ENCODE results near the gene B4GALT1. TPM values are rescaled to one million over a fixed set of nuclear protein-coding genes. Genes with fewer than 3 reads are reported as not detected.

The B4GALT1 gene
- total RNA-seq, 2 experiments from 2014 or later = 38.8 to 42.4 TPM

DNA sequence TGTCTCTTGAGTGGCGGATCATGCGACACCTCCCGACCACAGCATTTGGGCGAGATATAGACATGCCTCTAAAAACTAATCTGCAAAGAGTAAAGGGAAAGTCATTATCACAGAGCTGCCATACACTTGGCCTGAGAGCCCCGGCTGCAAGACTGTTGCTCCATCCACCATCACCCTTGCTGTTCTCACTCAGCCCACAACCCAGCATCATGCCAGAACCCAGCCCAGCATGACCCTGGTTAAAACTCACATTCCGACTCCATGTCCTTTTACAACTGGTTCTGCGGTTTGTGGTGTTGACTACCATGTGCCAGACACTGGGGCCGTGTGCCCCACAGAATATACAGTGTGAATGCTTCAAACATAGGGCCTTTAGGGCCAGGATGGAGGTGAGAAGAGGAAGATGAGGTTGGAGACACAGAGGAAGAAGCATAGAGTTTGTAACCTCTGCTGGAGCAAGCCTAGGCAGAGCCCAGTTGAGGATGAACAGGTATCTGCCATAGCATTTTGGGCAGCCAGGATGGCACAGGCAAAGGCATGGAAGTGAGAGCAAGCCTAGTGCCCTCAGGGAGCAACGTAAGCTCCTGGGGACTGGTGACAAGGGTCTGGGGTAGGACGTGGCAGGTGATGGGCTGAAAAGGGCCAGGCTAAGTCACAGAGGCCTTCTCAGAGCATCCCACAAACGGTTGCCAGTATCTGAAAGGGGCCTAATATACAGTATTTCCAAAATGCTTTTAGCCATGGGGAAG, 53.2 kb downstream of the B4GALT1 start:
- H3K9me3 Mint-ChIP-seq = no peaks in the 10 kb centered on the region
- ChIA-PET CTCF (no interaction called here), POLR2A (no interaction called here)
- H3K4me1 Mint-ChIP-seq = peaks cover 27% of the 10 kb centered on the region
- H3K36me3 Mint-ChIP-seq (ENCODE audit: low read depth) = peaks cover 30% of the 10 kb centered on the region
- H3K27me3 Mint-ChIP-seq = no peaks in the 10 kb centered on the region
- no peak overlapping the region for H3K4me3 Mint-ChIP-seq
- H3K27ac Mint-ChIP-seq = no peak overlapping the region
- no peak for DNase-seq

GRCh38 chr9:33112094-33112493, 55.0 kb downstream of the B4GALT1 start:
- no peaks in the 10 kb centered on the region for H3K27me3 Mint-ChIP-seq
- H3K4me1 Mint-ChIP-seq = peaks cover 14% of the 10 kb centered on the region
- H3K9me3 Mint-ChIP-seq = no peaks in the 10 kb centered on the region
- ChIA-PET POLR2A (no interaction called here), CTCF (interaction anchor here (1.1 kb wide), 1 partner anchor 12 kb away, joined by 3 read pairs; no protein-coding TSS in a partner anchor)
- H3K4me3 Mint-ChIP-seq = no peak overlapping the region
- no peak for DNase-seq
- peaks cover 24% of the 10 kb centered on the region for H3K36me3 Mint-ChIP-seq (ENCODE audit: low read depth)
- peak overlapping the region; percentile 37 for H3K27ac Mint-ChIP-seq

GRCh38 chr9:33111631-33112030, 55.5 kb downstream of the B4GALT1 start:
- no peak overlapping the region for H3K4me3 Mint-ChIP-seq
- CTCF ChIA-PET = interaction anchor here (1.1 kb wide), 1 partner anchor 13 kb away, joined by 3 read pairs; no protein-coding TSS in a partner anchor
- H3K4me1 Mint-ChIP-seq = peaks cover 9% of the 10 kb centered on the region
- no peaks in the 10 kb centered on the region for H3K9me3 Mint-ChIP-seq
- no peaks in the 10 kb centered on the region for H3K27me3 Mint-ChIP-seq
- H3K36me3 Mint-ChIP-seq (ENCODE audit: low read depth) = peaks cover 24% of the 10 kb centered on the region
- POLR2A ChIA-PET = no interaction called here
- H3K27ac Mint-ChIP-seq = peak overlapping the region; percentile 37
- no peak for DNase-seq

DNA sequence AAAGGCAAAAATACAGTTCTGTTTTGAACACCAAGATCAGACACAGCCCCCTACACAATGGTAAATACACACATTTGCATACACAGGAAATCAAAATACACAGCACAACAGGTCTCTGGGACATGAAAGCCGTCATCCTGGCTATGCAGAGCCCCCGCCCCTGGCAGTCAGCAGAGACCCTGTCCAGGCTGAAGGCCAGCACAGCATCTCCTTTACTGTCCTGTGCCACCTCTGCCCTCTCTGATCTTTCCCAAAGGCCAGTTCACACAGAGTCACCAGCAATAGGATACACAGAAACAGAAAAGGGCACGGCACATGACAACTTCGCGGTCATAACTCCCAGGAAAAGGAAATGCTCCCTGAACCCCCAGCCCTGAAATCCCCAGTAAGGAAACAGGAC, 56.5 kb downstream of the B4GALT1 start:
- no peak for DNase-seq
- H3K4me1 Mint-ChIP-seq = peaks cover 6% of the 10 kb centered on the region
- ChIA-PET POLR2A (no interaction called here), CTCF (no interaction called here)
- H3K36me3 Mint-ChIP-seq (ENCODE audit: low read depth) = peaks cover 22% of the 10 kb centered on the region
- no peaks in the 10 kb centered on the region for H3K9me3 Mint-ChIP-seq
- no peak overlapping the region for H3K27ac Mint-ChIP-seq
- no peak overlapping the region for H3K4me3 Mint-ChIP-seq
- no peaks in the 10 kb centered on the region for H3K27me3 Mint-ChIP-seq

GRCh38 chr9:33109850-33110595, 57.1 kb downstream of the B4GALT1 start:
- Mint-ChIP-seq H3K9me3 (no peaks in the 10 kb centered on the region), H3K4me1 (peaks cover 3% of the 10 kb centered on the region), H3K27me3 (no peaks in the 10 kb centered on the region), H3K27ac (no peak overlapping the region), H3K4me3 (no peak overlapping the region), H3K36me3 (ENCODE audit: low read depth) (peaks cover 21% of the 10 kb centered on the region)
- DNase-seq = no peak
- ChIA-PET POLR2A (no interaction called here), CTCF (interaction anchor here (0.7 to 0.8 kb wide), 2 partner anchors 13 to 135 kb away, joined by 3 read pairs; no protein-coding TSS in a partner anchor)

- DNase-seq = no peak
- no peaks in the 10 kb centered on the region for H3K9me3 Mint-ChIP-seq
- H3K27me3 Mint-ChIP-seq = no peaks in the 10 kb centered on the region
- H3K36me3 Mint-ChIP-seq (ENCODE audit: low read depth) = peaks cover 16% of the 10 kb centered on the region
- CTCF ChIA-PET = interaction anchor here (0.7 to 1.0 kb wide), 3 partner anchors 14 to 135 kb away, joined by 3 read pairs; no protein-coding TSS in a partner anchor
- POLR2A ChIA-PET = no interaction called here
- H3K4me3 Mint-ChIP-seq = no peak overlapping the region
- peaks cover 2% of the 10 kb centered on the region for H3K4me1 Mint-ChIP-seq
- H3K27ac Mint-ChIP-seq = no peak overlapping the region
Observed at GRCh38 chr9:33109097-33109496, 58.0 kb downstream of the B4GALT1 start.

DNA sequence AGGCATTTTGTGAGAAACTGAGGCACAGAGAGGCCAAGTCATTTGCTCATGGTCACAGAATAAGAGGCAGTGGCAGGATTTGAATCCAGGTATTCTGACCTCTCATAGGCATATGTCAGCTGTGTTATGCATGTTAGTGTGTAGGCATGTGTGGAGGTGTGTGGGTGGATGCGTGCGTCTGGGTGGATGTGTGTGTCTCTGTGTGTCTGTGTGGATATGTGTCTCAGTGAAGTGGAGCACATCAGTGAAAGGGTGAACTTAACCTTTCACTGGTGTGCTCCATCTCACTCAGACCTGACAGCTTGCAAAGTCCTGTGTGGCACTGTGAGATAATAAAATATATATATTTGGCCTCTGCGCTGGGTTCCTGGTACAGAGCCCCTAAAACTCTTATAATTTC, 58.7 kb downstream of the B4GALT1 start:
- DNase-seq = no peak
- no peaks in the 10 kb centered on the region for H3K4me1 Mint-ChIP-seq
- no peak overlapping the region for H3K27ac Mint-ChIP-seq
- H3K27me3 Mint-ChIP-seq = no peaks in the 10 kb centered on the region
- H3K9me3 Mint-ChIP-seq = no peaks in the 10 kb centered on the region
- POLR2A ChIA-PET = no interaction called here
- peaks cover 10% of the 10 kb centered on the region for H3K36me3 Mint-ChIP-seq (ENCODE audit: low read depth)
- CTCF ChIA-PET = interaction anchor here (1.0 kb wide), 1 partner anchor 25 kb away, joined by 3 read pairs; no protein-coding TSS in a partner anchor
- no peak overlapping the region for H3K4me3 Mint-ChIP-seq

- Mint-ChIP-seq H3K27me3 (no peaks in the 10 kb centered on the region), H3K4me3 (no peak overlapping the region), H3K9me3 (no peaks in the 10 kb centered on the region), H3K27ac (no peak overlapping the region), H3K4me1 (no peaks in the 10 kb centered on the region), H3K36me3 (ENCODE audit: low read depth) (peaks cover 6% of the 10 kb centered on the region)
- ChIA-PET POLR2A (no interaction called here), CTCF (no interaction called here)
- DNase-seq = no peak
Observed at GRCh38 chr9:33107762-33108161, 59.4 kb downstream of the B4GALT1 start.

- H3K27ac Mint-ChIP-seq = no peak overlapping the region
- H3K36me3 Mint-ChIP-seq (ENCODE audit: low read depth) = peaks cover 2% of the 10 kb centered on the region
- no peak overlapping the region for H3K4me3 Mint-ChIP-seq
- DNase-seq = no peak
- H3K4me1 Mint-ChIP-seq = no peaks in the 10 kb centered on the region
- no peaks in the 10 kb centered on the region for H3K27me3 Mint-ChIP-seq
- CTCF ChIA-PET = interaction anchor here (1.7 kb wide), 1 partner anchor 13 kb away, joined by 5 read pairs; no protein-coding TSS in a partner anchor
- no peaks in the 10 kb centered on the region for H3K9me3 Mint-ChIP-seq
- POLR2A ChIA-PET = no interaction called here
Observed at GRCh38 chr9:33106827-33107621, 60.1 kb downstream of the B4GALT1 start.

GRCh38 chr9:33106372-33106771, 60.8 kb downstream of the B4GALT1 start:
- ChIA-PET POLR2A (no interaction called here), CTCF (interaction anchor here (1.7 kb wide), 1 partner anchor 14 kb away, joined by 5 read pairs; no protein-coding TSS in a partner anchor)
- no peak overlapping the region for H3K4me3 Mint-ChIP-seq
- H3K4me1 Mint-ChIP-seq = no peaks in the 10 kb centered on the region
- H3K27ac Mint-ChIP-seq = no peak overlapping the region
- no peaks in the 10 kb centered on the region for H3K36me3 Mint-ChIP-seq (ENCODE audit: low read depth)
- no peaks in the 10 kb centered on the region for H3K9me3 Mint-ChIP-seq
- DNase-seq = no peak
- no peaks in the 10 kb centered on the region for H3K27me3 Mint-ChIP-seq

GRCh38 chr9:33105959-33106358, 61.2 kb downstream of the B4GALT1 start:
- Mint-ChIP-seq H3K4me1 (no peaks in the 10 kb centered on the region), H3K27me3 (no peaks in the 10 kb centered on the region), H3K36me3 (ENCODE audit: low read depth) (no peaks in the 10 kb centered on the region), H3K9me3 (no peaks in the 10 kb centered on the region), H3K27ac (no peak overlapping the region), H3K4me3 (no peak overlapping the region)
- no peak for DNase-seq
- ChIA-PET POLR2A (no interaction called here), CTCF (interaction anchor here (1.7 kb wide), 1 partner anchor 14 kb away, joined by 5 read pairs; no protein-coding TSS in a partner anchor)

GRCh38 chr9:33105504-33105903, 61.6 kb downstream of the B4GALT1 start:
- no peaks in the 10 kb centered on the region for H3K9me3 Mint-ChIP-seq
- CTCF ChIA-PET = no interaction called here
- H3K4me1 Mint-ChIP-seq = no peaks in the 10 kb centered on the region
- no peaks in the 10 kb centered on the region for H3K36me3 Mint-ChIP-seq (ENCODE audit: low read depth)
- no peak overlapping the region for H3K4me3 Mint-ChIP-seq
- H3K27me3 Mint-ChIP-seq = no peaks in the 10 kb centered on the region
- H3K27ac Mint-ChIP-seq = no peak overlapping the region
- no peak for DNase-seq
- POLR2A ChIA-PET = no interaction called here

DNA sequence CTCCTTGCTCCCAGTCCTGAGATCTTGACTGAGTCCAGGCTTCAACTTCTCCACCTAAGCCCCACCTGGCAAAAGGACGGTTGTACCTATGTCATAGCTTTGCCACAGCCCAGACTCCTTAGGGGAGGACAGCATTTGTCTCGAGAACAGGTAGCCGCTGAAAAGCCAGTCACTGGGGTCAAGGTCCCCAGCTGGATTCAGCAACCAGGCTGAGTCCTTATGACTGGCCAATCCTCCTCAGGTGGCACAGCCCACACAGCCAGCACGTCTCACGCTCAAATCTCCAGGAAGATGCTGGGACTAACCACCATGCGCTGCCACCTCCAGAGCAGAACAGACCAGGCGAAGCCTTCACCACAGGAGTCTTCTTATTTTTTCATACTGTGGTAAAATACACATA, 62.7 kb downstream of the B4GALT1 start:
- H3K27ac Mint-ChIP-seq = no peak overlapping the region
- H3K36me3 Mint-ChIP-seq (ENCODE audit: low read depth) = no peaks in the 10 kb centered on the region
- ChIA-PET CTCF (interaction anchor here (1.0 to 1.2 kb wide), 2 partner anchors 35 to 68 kb away, joined by 3 read pairs; no protein-coding TSS in a partner anchor), POLR2A (no interaction called here)
- no peaks in the 10 kb centered on the region for H3K27me3 Mint-ChIP-seq
- H3K9me3 Mint-ChIP-seq = no peaks in the 10 kb centered on the region
- no peak for DNase-seq
- H3K4me1 Mint-ChIP-seq = no peaks in the 10 kb centered on the region
- no peak overlapping the region for H3K4me3 Mint-ChIP-seq

Measured in activated CD4-positive, alpha-beta T cell treated with anti-CD3 and anti-CD28 coated beads, Interleukin-2, amount 10 ng/mL, durations not matched to agents 7 days and 5 days (primary cell).